Esophagus muscularis mucosa (tissue), 4 donors: Measurements from ENCODE around the gene UBTD1. TPM values are rescaled to one million over a fixed set of nuclear protein-coding genes. Genes with fewer than 3 reads are reported as not detected.

Source experiments
- DNase-seq: peaks from one replicate; pipeline ENCODE4 v3.0.0-alpha.2; 2017; ENCODE audit errors: extremely low spot score
- H3K27ac ChIP-seq, 4 donors: fragments of 200-600 bp; sonication (generic); replicated peaks in 1 of 4; 1 replicate in 3 of 4; 2 replicates in 1 of 4; pipeline ENCODE4 v1.5.1; 2016 to 2019; ENCODE audit warnings: mild to moderate bottlenecking in 1 of 4
- H3K27me3 ChIP-seq, 4 donors: fragments of 200-600 bp; sonication (generic); one replicate each; pipeline versions ENCODE4 v1.5.1 to v1.6.0; 2016 to 2019
- H3K36me3 ChIP-seq, 4 donors: fragments of 200-600 bp; sonication (generic); one replicate each; pipeline ENCODE4 v1.5.1; 2016 to 2019
- H3K4me1 ChIP-seq, 4 donors: fragments of 200-600 bp; sonication (generic); one replicate each; pipeline ENCODE4 v1.5.1; 2016 to 2019
- H3K4me3 ChIP-seq, 4 donors: fragments of 200-600 bp; sonication (generic); 1 replicate in 2 of 4; 2 replicates in 2 of 4; pipeline ENCODE4 v1.5.1; 2016 to 2019; ENCODE audit warnings: mild to moderate bottlenecking in 4 of 4, moderate library complexity in 1 of 4
- H3K9me3 ChIP-seq, 4 donors: fragments of 200-600 bp; sonication (generic); 1 replicate in 3 of 4; 2 replicates in 1 of 4; pipeline ENCODE4 v1.5.1; 2016 to 2019
- CTCF ChIP-seq, 3 experiments: fragments of 200-600 bp in 2 of 3; fragments of 450-650 bp in 1 of 3; sonication (generic) in 2 of 3; IDR thresholded peaks; one replicate each; pipeline ENCODE4 v1.5.1; 2017 to 2019; ENCODE audit warnings: antibody characterized with exemption in 3 of 3, mild to moderate bottlenecking in 2 of 3, moderate library complexity in 1 of 3
- EP300 ChIP-seq: sonication (generic); formaldehyde crosslinking; IDR thresholded peaks from one replicate; pipeline ENCODE4 v1.6.1; 2017; ENCODE audit warnings: antibody characterized with exemption
- POLR2A ChIP-seq: fragments of 450-650 bp; IDR thresholded peaks from one replicate; pipeline ENCODE4 v1.6.1; 2017; ENCODE audit warnings: antibody characterized with exemption, moderate library complexity, mild to moderate bottlenecking, low read depth
- POLR2AphosphoS5 ChIP-seq, 2 donors: sonication (generic); formaldehyde crosslinking; IDR thresholded peaks; one replicate each; pipeline ENCODE4 v1.6.1; 2017; ENCODE audit warnings: antibody characterized with exemption in 2 of 2
- WGBS: methylation state at CpG from one replicate; pipeline ENCODE4 v1.1.5; 2018; 5-methylcytosine and 5-hydroxymethylcytosine counted together
- intact Hi-C: fragments of 100-400 bp; cut with DNase I; formaldehyde crosslinking; loops from one replicate; pipeline ENCODE4 v1.15.1; 2023
- total RNA-seq, 4 donors: library from RNA; depleted of rRNA; stranded (reverse); fragments of >200 nt; gene quantifications; one replicate each; pipeline versions ENCODE4 v1.1.0 to v1.2.1, GENCODE V29; 2016

Gene UBTD1
- total RNA-seq, 4 donors from 2014 or later, result 4.2 to 18.4 (median 14.1) TPM

GRCh38 chr10:97517778-97518300, 19.1 kb downstream of the UBTD1 start:
- 65% methylated on average over 6 of the region's 6 CpGs for WGBS
- TF ChIP-seq CTCF (IDR thresholded peaks at IDR 0.05), result no peak
- TF ChIP-seq POLR2AphosphoS5 (IDR thresholded peaks at IDR 0.05), result no peak
- no peak for TF ChIP-seq EP300
- no peak for TF ChIP-seq POLR2A
- Histone ChIP-seq H3K36me3 (no peaks in the 10 kb centered on the region), H3K27me3 (no peaks in the 10 kb centered on the region), H3K9me3 (no peaks in the 10 kb centered on the region), H3K27ac (peak overlapping the region; percentile 19 to 46 (median 34)), H3K4me1 (peaks cover 20 to 41% (median 32%) of the 10 kb centered on the region in 4 donors), H3K4me3 (no peak overlapping the region)
- DNase-seq, result no peak
- intact Hi-C loops, result no loop called here

- no peak overlapping the region for H3K4me3 ChIP-seq
- WGBS, result 48% methylated on average over 9 of the region's 10 CpGs
- no peaks in the 10 kb centered on the region for H3K27me3 ChIP-seq
- H3K9me3 ChIP-seq, result no peaks in the 10 kb centered on the region
- TF ChIP-seq POLR2A, result no peak
- TF ChIP-seq EP300, result no peak
- no peak for TF ChIP-seq POLR2AphosphoS5 (IDR thresholded peaks at IDR 0.05)
- no peak for TF ChIP-seq CTCF (IDR thresholded peaks at IDR 0.05)
- H3K27ac ChIP-seq, result peak overlapping the region; percentile 19 to 46 (median 34)
- no peak for DNase-seq
- intact Hi-C loops, result no loop called here
- peaks cover 20 to 39% (median 33%) of the 10 kb centered on the region in 4 donors for H3K4me1 ChIP-seq
- H3K36me3 ChIP-seq, result no peaks in the 10 kb centered on the region
Observed at GRCh38 chr10:97518301-97519043, 19.7 kb downstream of the UBTD1 start.

GRCh38 chr10:97519342-97519741, 20.6 kb downstream of the UBTD1 start:
- peaks cover 20 to 39% (median 33%) of the 10 kb centered on the region in 4 donors for H3K4me1 ChIP-seq
- TF ChIP-seq POLR2AphosphoS5 (IDR thresholded peaks at IDR 0.05), result no peak
- no peak for TF ChIP-seq CTCF (IDR thresholded peaks at IDR 0.05)
- no peak for TF ChIP-seq EP300
- no peak for TF ChIP-seq POLR2A
- no peak overlapping the region for H3K4me3 ChIP-seq
- H3K36me3 ChIP-seq, result no peaks in the 10 kb centered on the region
- no peak for DNase-seq
- intact Hi-C loops, result no loop called here
- H3K9me3 ChIP-seq, result no peaks in the 10 kb centered on the region
- 28% methylated on average over 2 of the region's 2 CpGs for WGBS
- H3K27me3 ChIP-seq, result no peaks in the 10 kb centered on the region
- H3K27ac ChIP-seq, result no peak overlapping the region

GRCh38 chr10:97520520-97520919, 21.8 kb downstream of the UBTD1 start:
- WGBS, result 73% methylated on average over 5 of the region's 5 CpGs
- Histone ChIP-seq H3K9me3 (no peaks in the 10 kb centered on the region), H3K4me1 (peaks cover 20 to 43% (median 33%) of the 10 kb centered on the region in 4 donors), H3K36me3 (no peaks in the 10 kb centered on the region), H3K27ac (no peak overlapping the region), H3K27me3 (no peaks in the 10 kb centered on the region), H3K4me3 (no peak overlapping the region)
- intact Hi-C loops, result no loop called here
- DNase-seq, result no peak
- TF ChIP-seq CTCF (IDR thresholded peaks at IDR 0.05) (no peak), EP300 (no peak), POLR2A (no peak), POLR2AphosphoS5 (IDR thresholded peaks at IDR 0.05) (no peak)
